H1 (cell line): ENCODE results near the gene DYNLT5. TPM values are rescaled to one million over a fixed set of nuclear protein-coding genes. Genes with fewer than 3 reads are reported as not detected.

Experiments
- CTCF ChIA-PET: fragments of 300-600 bp; sonication (Branson Sonifier 250); formaldehyde crosslinking; loops from one replicate; lab custom pipeline; 2021; ENCODE audit not compliant: partially characterized antibody; lab: Charles Lee
- POLR2A ChIA-PET: fragments of 300-600 bp; sonication (Branson Sonifier 250); formaldehyde crosslinking; loops from one replicate; lab custom pipeline; 2021; ENCODE audit warnings: inconsistent platforms; ENCODE audit not compliant: partially characterized antibody; lab: Charles Lee
- DNase-seq, 2 experiments: peaks; one replicate each; pipeline versions ENCODE4 v3.0.0 to v3.0.0-alpha.2; 2010 to 2022; ENCODE audit warnings: low spot score in 2 of 2, low read depth in 1 of 2, mixed read lengths in 1 of 2
- FAIRE-seq: peaks from 2 replicates; lab custom pipeline; 2011; peaks lifted over from hg19 to GRCh38; lab: Jason Lieb, UNC
- H2AFZ ChIP-seq: 2 replicates; pipeline ENCODE4 v1.8.1; 2012; ENCODE audit warnings: low read length, inconsistent platforms
- H2AK5ac ChIP-seq: 2 replicates; pipeline ENCODE4 v1.6.1; 2013; ENCODE audit warnings: low read depth, low read length
- H2BK120ac ChIP-seq: replicated peaks from 2 replicates; pipeline ENCODE3; 2013; ENCODE audit warnings: low read depth, low read length, inconsistent platforms
- H2BK12ac ChIP-seq: 2 replicates; pipeline ENCODE4 v1.6.1; 2013; ENCODE audit warnings: low read depth, low read length
- H2BK15ac ChIP-seq: 2 replicates; pipeline ENCODE4 v1.6.1; 2013; ENCODE audit warnings: low read length
- H2BK20ac ChIP-seq: 2 replicates; pipeline ENCODE4 v1.6.1; 2013; ENCODE audit warnings: low read length
- H2BK5ac ChIP-seq: 2 replicates; pipeline ENCODE4 v1.6.1; 2013; ENCODE audit warnings: low read depth, low read length
- H3K14ac ChIP-seq: 2 replicates; pipeline ENCODE4 v1.6.1; 2013; ENCODE audit warnings: inconsistent platforms; ENCODE audit not compliant: insufficient read length
- H3K18ac ChIP-seq: 2 replicates; pipeline ENCODE4 v1.6.1; 2013; ENCODE audit warnings: low read length; ENCODE audit errors: extremely low read depth
- H3K23ac ChIP-seq: 2 replicates; pipeline ENCODE4 v1.6.1; 2013; ENCODE audit warnings: inconsistent platforms; ENCODE audit not compliant: insufficient read length
- H3K23me2 ChIP-seq: 2 replicates; pipeline ENCODE4 v1.6.1; 2013; ENCODE audit warnings: low read depth, low read length
- H3K27ac ChIP-seq: 2 replicates; pipeline ENCODE4 v1.6.1; 2011; ENCODE audit warnings: low read depth, low read length, inconsistent platforms
- H3K27me3 ChIP-seq, 4 experiments: replicated peaks in 1 of 4; 1 replicate in 1 of 4; 2 replicates in 3 of 4; pipeline versions ENCODE4 v1.6.1 to v1.8.1; 2011 to 2013; ENCODE audit warnings: low read length in 3 of 4, mild to moderate bottlenecking in 3 of 4, inconsistent platforms in 2 of 4, mixed read lengths in 2 of 4, moderate library complexity in 1 of 4; ENCODE audit not compliant: control insufficient read depth in 3 of 4, insufficient read depth in 3 of 4; ENCODE audit errors: extremely low read depth in 1 of 4
- H3K36me3 ChIP-seq, 4 experiments: 2 replicates each; pipeline versions ENCODE4 v1.6.1 to v1.8.1; 2011 to 2013; ENCODE audit warnings: mild to moderate bottlenecking in 4 of 4, low read length in 3 of 4, moderate library complexity in 2 of 4, control low read depth in 1 of 4, inconsistent platforms in 1 of 4; ENCODE audit not compliant: insufficient read depth in 4 of 4, control insufficient read depth in 2 of 4
- H3K4ac ChIP-seq: replicated peaks from 2 replicates; pipeline ENCODE3; 2013; ENCODE audit warnings: low read length, low read depth, mixed read lengths, inconsistent platforms; ENCODE audit not compliant: insufficient read length
- H3K4me1 ChIP-seq, 4 experiments: replicated peaks in 1 of 4; 1 replicate in 1 of 4; 2 replicates in 3 of 4; pipeline versions ENCODE4 v1.6.1 to v1.8.1; 2011 to 2013; ENCODE audit warnings: low read length in 3 of 4, inconsistent platforms in 2 of 4, mixed read lengths in 1 of 4; ENCODE audit not compliant: insufficient read depth in 4 of 4, control insufficient read depth in 3 of 4
- H3K4me2 ChIP-seq, 2 experiments: 2 replicates each; pipeline versions ENCODE4 v1.6.1 to v1.8.1; 2011 to 2013; ENCODE audit warnings: low read depth in 2 of 2, low read length in 2 of 2, control low read depth in 1 of 2, inconsistent platforms in 1 of 2, mild to moderate bottlenecking in 1 of 2; ENCODE audit not compliant: insufficient read depth in 1 of 2
- H3K4me3 ChIP-seq, 4 experiments: fragments of 200-600, 300-600 bp in 1 of 4; sonication (generic), shearing (Covaris generic), sonication (Bioruptor Twin) in 1 of 4; 2 replicates each; pipeline versions ENCODE4 v1.5.1 to v1.8.1; 2011 to 2016; ENCODE audit warnings: low read length in 4 of 4, low read depth in 3 of 4, control low read depth in 2 of 4, inconsistent platforms in 2 of 4, mild to moderate bottlenecking in 2 of 4, mixed read lengths in 1 of 4, moderate library complexity in 1 of 4; ENCODE audit not compliant: insufficient read depth in 2 of 4; ENCODE audit errors: extremely low read depth in 1 of 4
- H3K56ac ChIP-seq: replicated peaks from 2 replicates; pipeline ENCODE3; 2013; ENCODE audit warnings: low read depth, mild to moderate bottlenecking, mixed read lengths, low read length, inconsistent platforms; ENCODE audit not compliant: insufficient read length
- H3K79me1 ChIP-seq: 2 replicates; pipeline ENCODE4 v1.6.1; 2013; ENCODE audit warnings: low read depth, low read length, control low read depth
- H3K79me2 ChIP-seq, 2 experiments: 2 replicates each; pipeline versions ENCODE4 v1.6.1 to v1.8.1; 2012 to 2013; ENCODE audit warnings: low read length in 2 of 2, mild to moderate bottlenecking in 2 of 2, inconsistent platforms in 1 of 2; ENCODE audit not compliant: insufficient read depth in 2 of 2, control insufficient read depth in 1 of 2
- H3K9ac ChIP-seq, 4 experiments: replicated peaks in 1 of 4; 1 replicate in 1 of 4; 2 replicates in 3 of 4; pipeline versions ENCODE4 v1.6.1 to v1.8.1; 2011 to 2013; ENCODE audit warnings: low read depth in 3 of 4, low read length in 3 of 4, control low read depth in 2 of 4, mild to moderate bottlenecking in 2 of 4, moderate library complexity in 2 of 4, inconsistent platforms in 1 of 4; ENCODE audit errors: extremely low read depth in 1 of 4
- H3K9me3 ChIP-seq, 2 experiments: 2 replicates each; pipeline versions ENCODE4 v1.6.1 to v1.8.1; 2012 to 2013; ENCODE audit warnings: mild to moderate bottlenecking in 2 of 2, moderate library complexity in 2 of 2, control low read depth in 1 of 2, inconsistent platforms in 1 of 2, low read depth in 1 of 2, low read length in 1 of 2, mixed read lengths in 1 of 2; ENCODE audit not compliant: insufficient read depth in 2 of 2
- H4K20me1 ChIP-seq, 2 experiments: replicated peaks in 1 of 2; 2 replicates each; pipeline versions ENCODE3 to v1.8.1; 2011 to 2013; ENCODE audit warnings: inconsistent platforms in 2 of 2, low read length in 2 of 2, mild to moderate bottlenecking in 1 of 2; ENCODE audit not compliant: insufficient read depth in 2 of 2, control insufficient read depth in 1 of 2
- H4K5ac ChIP-seq: 2 replicates; pipeline ENCODE4 v1.6.1; 2013; ENCODE audit warnings: low read length, low read depth, mixed read lengths, inconsistent platforms; ENCODE audit not compliant: insufficient read length
- H4K8ac ChIP-seq: 2 replicates; pipeline ENCODE4 v1.8.0; 2013; ENCODE audit warnings: mild to moderate bottlenecking, moderate library complexity, low read length, inconsistent platforms; ENCODE audit not compliant: insufficient read depth; ENCODE audit errors: extremely low read depth
- H4K91ac ChIP-seq: replicated peaks from 2 replicates; pipeline ENCODE3; 2013; ENCODE audit warnings: low read length, mixed read lengths, inconsistent platforms; ENCODE audit not compliant: insufficient read length
- CBX5 ChIP-seq: fragments of 300-800, 300-1000 bp; sonication (generic); IDR thresholded peaks from 2 replicates; pipeline ENCODE4 v1.7.1; 2016; ENCODE audit warnings: antibody characterized with exemption, low read length, low read depth
- EGR1 ChIP-seq: IDR thresholded peaks from 2 replicates; pipeline ENCODE4 v1.6.1; 2011; ENCODE audit warnings: low read depth, low read length, borderline replicate concordance
- RXRA ChIP-seq: IDR thresholded peaks from 2 replicates; pipeline ENCODE4 v1.6.1; 2011; ENCODE audit warnings: low read depth, mild to moderate bottlenecking, low read length, moderate library complexity; ENCODE audit not compliant: insufficient read depth
- SAP30 ChIP-seq: fragments of 300-600 bp; sonication (generic); IDR thresholded peaks from 2 replicates; pipeline ENCODE4 v1.7.1; 2012; ENCODE audit warnings: low read length, moderate library complexity, mild to moderate bottlenecking, inconsistent platforms; ENCODE audit not compliant: insufficient read depth, insufficient replicate concordance
- SP1 ChIP-seq: IDR thresholded peaks from 2 replicates; pipeline ENCODE4 v1.6.1; 2011; ENCODE audit warnings: low read depth, low read length
- TEAD4 ChIP-seq: IDR thresholded peaks from 2 replicates; pipeline ENCODE4 v1.6.1; 2012; ENCODE audit warnings: low read depth, low read length, inconsistent platforms, mixed read lengths
- WGBS, 2 experiments: shearing (Covaris generic) in 1 of 2; methylation state at CpG; one replicate each; pipeline versions ENCODE4 v1.1.6 to v1.1.7; 2013 to 2015; ENCODE audit warnings: low lambda C conversion rate in 2 of 2, mixed read lengths in 2 of 2, inconsistent platforms in 1 of 2, low coverage in 1 of 2, missing lambda C conversion rate in 1 of 2; ENCODE audit not compliant: insufficient replicate concordance in 2 of 2, insufficient coverage in 1 of 2, insufficient read length in 1 of 2; ENCODE audit errors: extremely low coverage in 1 of 2, missing lambda C conversion rate in 1 of 2; 5-methylcytosine and 5-hydroxymethylcytosine counted together
- polyA plus RNA-seq, 7 experiments: library from polyadenylated mRNA; depleted of rRNA in 3 of 7; stranded (reverse) in 5 of 7; unstranded in 2 of 7; fragments of >200 nt in 5 of 7; fragments of 200-250 nt in 2 of 7; gene quantifications; 1 replicate in 5 of 7; 2 replicates in 1 of 7; 4 replicates in 1 of 7; pipeline versions ENCODE4 v1.2.1 to v1.2.3, GENCODE V29; 2011 to 2013; ENCODE audit warnings: missing spikeins in 2 of 7, mixed read lengths in 2 of 7
- total RNA-seq: library from RNA; stranded (reverse); fragmentation: NEBNext Ultra II Directional; extraction: Animal tissue kit (Norgen Biotek cat#: 25700); gene quantifications from 2 replicates; pipeline ENCODE4 v1.2.1, GENCODE V29; 2021
- TF ChIP-seq, protein P1 (sequence below): IDR thresholded peaks from 2 replicates; pipeline ENCODE4 v1.6.1; 2012; ENCODE audit warnings: inconsistent platforms

DYNLT5 gene
- total and polyA plus RNA-seq, 2 of the 8 experiments (the other 6 are each of a cell fraction or from before 2014, with no cell fraction given): 0.93 to 1.5 TPM

DNA sequence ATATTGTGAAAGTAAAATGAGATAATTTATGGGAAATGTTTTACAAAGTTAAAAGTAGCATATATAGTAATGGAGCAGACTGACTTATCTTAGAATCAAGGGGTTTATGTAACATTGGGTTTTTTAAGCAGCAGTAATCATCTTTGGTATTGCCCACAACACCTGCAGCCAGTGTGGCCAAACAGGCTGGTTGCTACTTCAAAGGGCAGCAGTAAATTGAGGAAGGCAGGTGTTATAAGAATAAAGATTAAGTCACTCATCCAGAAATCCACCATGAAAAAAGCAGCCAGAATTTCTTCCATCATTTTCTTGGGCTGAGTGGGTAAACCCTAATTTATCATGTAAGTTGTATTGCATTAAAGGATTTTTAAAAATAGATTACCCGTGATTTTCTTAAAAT is 16.7 kb downstream of the DYNLT5 start:
- Histone ChIP-seq H2AFZ (no peak overlapping the region), H3K23ac (no peak overlapping the region), H3K27ac (no peak overlapping the region), H4K5ac (no peak overlapping the region), H3K79me1 (no peaks in the 10 kb centered on the region), H3K9ac (no peak overlapping the region), H2BK120ac (no peak overlapping the region), H3K4me2 (no peak overlapping the region), H3K18ac (no peak overlapping the region), H3K27me3 (no peaks in the 10 kb centered on the region), H2BK15ac (no peak overlapping the region), H3K4me3 (no peak overlapping the region), H4K20me1 (no peaks in the 10 kb centered on the region), H2BK20ac (no peak overlapping the region), H2BK12ac (no peak overlapping the region), H3K56ac (no peak overlapping the region), H2AK5ac (no peak overlapping the region), H2BK5ac (no peak overlapping the region), H3K4ac (no peak overlapping the region), H3K9me3 (no peaks in the 10 kb centered on the region), H3K4me1 (no peaks in the 10 kb centered on the region), H4K91ac (no peak overlapping the region), H3K79me2 (no peaks in the 10 kb centered on the region), H3K14ac (no peak overlapping the region), H3K23me2 (no peaks in the 10 kb centered on the region), H4K8ac (no peak overlapping the region), H3K36me3 (no peaks in the 10 kb centered on the region)
- DNase-seq (no peak), FAIRE-seq (no peak)
- 94% methylated on average over 1 of the region's 1 CpG; no CpG with 5 or more reads in 1 of the 2 experiments for WGBS, 2 experiments
- POLR2A ChIA-PET: no interaction called here
- CTCF ChIA-PET: interaction anchor here (1.0 kb wide), 1 partner anchor 443 kb away, joined by 4 read pairs; no protein-coding TSS in a partner anchor
- TF ChIP-seq, protein P1, sequence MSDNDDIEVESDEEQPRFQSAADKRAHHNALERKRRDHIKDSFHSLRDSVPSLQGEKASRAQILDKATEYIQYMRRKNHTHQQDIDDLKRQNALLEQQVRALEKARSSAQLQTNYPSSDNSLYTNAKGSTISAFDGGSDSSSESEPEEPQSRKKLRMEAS: no peak
- no peak for TF ChIP-seq RXRA
- TF ChIP-seq SP1: no peak
- no peak for TF ChIP-seq TEAD4
- TF ChIP-seq SAP30: no peak
- no peak for TF ChIP-seq CBX5
- no peak for TF ChIP-seq EGR1
